ENCODE measurements around the gene CMTM3.
A peak's percentile ranks its signal among the peaks of the same experiment; 100 is the strongest.
"Not testable (repeated sequence)": the region's sequence is repeated elsewhere in the genome, so short reads cannot be mapped to it uniquely, and the experiment has no call there.

CMTM3 gene

DNA sequence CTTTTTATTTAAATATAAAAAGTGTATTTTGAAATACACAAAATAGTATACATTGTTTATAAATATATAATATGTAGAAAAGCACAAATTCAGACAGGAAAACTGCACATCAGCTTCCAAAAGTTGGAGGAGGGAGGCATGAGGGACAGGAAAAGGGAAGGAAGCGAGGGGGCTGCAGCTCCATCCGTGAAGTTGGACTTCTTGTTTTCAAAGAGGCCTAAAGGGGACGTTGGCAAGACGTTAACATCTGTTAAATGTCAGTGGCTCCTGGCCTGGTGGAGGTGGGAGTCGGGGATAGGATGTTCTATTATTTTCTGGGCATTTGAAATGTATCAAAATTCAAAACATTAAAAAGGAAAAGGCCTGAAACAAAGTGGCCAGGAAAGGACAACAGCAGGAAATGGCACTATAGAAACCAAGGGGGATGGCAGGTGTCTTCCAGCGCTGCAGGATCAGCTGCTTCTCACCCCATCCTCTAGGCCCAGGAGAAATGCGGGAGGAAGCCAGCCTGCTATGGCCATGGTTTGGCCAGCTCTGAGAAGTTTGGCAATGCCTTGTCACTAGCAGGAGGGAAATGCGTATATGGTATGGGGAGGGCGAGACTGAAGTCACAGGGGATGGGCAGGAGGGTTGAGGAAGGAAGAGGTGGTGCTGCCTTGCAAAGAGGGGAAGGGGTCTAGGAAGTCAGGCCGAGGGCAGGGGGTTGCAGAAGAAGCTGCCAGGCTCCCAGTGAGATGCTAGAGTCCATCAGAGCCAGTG is 18.8 kb upstream of the CMTM3 start:
- no peak for DNase-seq (ENCODE audit: low spot score)

DNA sequence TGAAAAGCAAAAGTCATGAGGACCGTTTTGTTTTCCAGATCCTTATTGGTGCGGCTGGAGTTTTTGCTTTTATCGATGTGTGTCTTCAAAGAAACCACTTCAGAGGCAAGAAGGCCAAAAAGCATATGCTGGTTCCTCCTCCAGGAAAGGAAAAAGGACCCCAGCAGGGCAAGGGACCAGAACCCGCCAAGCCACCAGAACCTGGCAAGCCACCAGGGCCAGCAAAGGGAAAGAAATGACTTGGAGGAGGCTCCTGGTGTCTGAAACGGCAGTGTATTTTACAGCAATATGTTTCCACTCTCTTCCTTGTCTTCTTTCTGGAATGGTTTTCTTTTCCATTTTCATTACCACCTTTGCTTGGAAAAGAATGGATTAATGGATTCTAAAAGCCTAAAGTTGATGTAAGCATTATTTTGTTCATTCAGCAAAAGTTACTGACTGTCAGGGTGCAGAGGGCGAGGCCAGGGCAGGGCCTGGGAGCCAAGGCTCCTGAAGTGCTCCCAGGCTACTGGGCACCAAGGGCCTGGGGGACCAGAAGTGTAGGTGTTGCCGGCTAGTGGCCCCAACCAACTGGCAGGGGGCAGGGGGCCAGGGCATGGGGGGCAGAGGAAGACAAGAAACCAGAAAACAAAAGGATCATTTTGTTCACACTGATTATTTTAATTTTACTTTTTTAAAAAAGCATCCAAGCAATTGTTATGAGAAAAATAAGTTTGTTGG is 16.5 kb upstream of the CMTM3 start:
- DNase-seq (ENCODE audit: low spot score), result no peak

DNA sequence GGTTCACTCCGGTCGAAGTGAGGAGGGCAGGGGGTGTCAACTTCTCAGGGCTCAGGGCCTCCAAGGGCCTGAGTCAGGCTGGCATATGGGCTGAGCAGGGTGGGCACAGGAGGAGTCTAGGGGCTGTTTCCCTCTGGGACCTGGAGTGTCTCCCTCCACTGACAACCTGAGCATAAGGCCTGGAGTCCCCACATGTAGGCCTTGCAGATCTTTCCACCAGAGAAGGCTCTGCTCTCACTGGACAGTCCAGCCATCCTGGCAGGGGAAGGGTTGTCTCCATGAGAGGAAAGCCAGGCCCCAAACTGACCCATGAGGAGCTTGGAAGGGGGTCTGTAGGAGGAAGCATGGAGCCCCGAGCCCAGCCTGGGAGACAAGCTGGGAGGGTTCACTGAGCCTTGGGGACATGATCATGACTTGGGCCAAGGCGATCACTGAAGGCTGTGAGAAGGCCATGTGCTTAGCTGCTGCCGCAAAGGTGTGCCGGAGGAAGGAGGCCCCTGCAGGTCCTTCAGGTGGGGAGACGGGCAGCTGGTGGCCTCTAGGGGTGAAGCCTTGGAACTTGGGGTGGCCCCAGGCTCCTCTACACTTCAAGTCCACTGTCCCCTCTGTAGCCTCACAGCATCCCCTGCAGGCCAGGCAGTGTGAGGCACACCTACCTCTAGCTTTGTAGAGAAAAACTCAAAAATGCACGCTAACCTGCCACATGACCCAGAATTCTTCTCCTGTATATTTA is 15.4 kb upstream of the CMTM3 start:
- DNase-seq (ENCODE audit: low spot score), result no peak

DNA sequence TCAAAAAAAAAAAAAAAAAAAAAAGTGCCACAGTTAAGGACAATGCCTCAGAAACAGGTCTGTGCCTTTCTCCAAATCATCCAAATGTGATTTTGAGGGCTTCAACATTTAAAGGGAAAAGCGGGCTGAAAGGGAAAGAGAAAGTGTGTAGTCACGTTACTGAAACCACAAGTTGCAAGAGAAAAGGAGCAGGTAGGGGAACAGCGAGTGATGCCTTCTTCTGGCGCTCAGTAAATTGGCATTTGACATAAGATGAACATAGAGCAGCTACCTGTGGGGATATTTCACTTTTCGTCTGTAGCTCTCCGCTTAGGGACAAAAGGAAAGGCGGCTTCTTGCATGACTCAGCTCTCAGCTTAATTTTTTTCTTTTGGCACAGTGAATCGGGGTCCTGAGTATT is 14.2 kb upstream of the CMTM3 start:
- DNase-seq (ENCODE audit: low spot score), result no peak

DNA sequence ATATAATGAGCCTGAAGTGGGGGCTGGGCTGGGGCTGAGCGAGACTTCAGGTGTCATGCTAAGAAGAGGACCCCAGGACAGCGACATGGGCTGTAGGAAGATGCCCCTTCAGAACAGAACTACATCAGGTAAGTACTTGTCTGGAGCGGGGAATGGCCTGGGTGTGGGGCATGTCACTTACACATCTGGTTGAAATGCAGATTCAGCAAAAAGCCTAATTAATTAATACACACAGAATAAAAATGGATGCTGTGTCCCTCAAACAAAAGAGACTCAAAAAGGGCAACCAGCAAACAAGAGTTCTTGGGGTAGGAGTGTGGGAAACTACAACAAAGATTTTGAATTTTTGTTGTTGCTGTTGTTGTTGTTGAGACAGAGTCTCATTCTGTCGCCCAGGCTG is 13.5 kb upstream of the CMTM3 start:
- no peak for DNase-seq (ENCODE audit: low spot score)

DNA sequence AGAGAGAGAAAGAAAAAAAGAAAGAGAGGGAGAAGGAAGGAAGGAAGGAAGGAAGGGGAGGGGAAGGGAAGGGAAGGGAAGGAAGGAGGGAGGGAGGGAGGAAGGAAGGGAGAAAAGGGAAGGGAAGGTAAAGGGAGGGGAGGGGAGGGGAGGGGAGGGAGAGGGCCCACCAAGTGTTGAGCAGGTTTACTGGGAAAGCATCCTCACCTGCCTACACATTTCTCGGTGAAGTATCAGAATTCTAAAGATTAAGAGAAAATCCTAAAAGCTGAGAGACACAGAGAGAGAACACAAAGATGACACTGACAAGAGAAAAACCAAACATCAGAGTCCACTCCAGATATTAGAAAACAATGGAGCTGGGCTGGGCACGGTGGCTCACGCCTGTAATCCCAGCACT is 12.3 kb upstream of the CMTM3 start:
- no peak for DNase-seq (ENCODE audit: low spot score)

DNA sequence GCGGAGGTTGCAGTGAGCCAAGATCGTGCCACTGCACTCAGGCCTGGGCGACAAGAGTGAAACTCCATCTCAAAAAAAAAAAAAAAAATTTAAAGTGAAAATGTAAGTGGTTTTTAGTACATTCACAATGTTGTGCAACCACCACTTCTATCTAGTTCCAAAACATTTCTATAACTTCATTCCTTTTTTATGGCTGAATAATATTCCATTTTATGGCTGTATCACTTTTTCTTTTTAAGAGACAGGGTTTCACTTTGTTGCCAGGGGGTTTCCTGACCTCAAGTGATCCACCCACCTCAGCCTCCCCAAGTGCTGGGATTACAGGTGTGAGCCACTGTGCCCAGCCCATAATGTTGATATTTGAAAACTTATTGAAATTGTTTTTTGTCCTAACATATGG is 11.7 kb upstream of the CMTM3 start:
- DNase-seq (ENCODE audit: low spot score), result no peak

DNA sequence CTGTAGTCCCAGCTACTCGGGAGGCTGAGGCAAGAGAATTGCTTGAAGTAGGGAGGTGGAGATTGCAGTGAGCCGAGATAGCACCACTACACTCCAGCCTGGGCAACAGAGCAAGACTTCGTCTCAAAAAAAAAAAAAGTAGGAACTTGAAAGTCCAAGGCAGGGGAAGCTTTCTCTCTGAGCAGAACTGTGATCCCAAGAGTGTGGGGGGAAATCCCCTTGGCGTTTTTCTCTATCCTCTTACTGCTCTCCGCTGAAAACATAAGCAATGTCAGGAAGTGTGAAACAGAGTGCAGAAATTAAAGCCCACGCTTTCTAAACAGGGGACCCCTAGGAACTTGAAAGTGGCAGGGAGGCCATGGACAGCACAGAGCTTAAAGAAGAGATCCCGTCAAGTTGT is 9.8 kb upstream of the CMTM3 start:
- DNase-seq (ENCODE audit: low spot score), result no peak

DNA sequence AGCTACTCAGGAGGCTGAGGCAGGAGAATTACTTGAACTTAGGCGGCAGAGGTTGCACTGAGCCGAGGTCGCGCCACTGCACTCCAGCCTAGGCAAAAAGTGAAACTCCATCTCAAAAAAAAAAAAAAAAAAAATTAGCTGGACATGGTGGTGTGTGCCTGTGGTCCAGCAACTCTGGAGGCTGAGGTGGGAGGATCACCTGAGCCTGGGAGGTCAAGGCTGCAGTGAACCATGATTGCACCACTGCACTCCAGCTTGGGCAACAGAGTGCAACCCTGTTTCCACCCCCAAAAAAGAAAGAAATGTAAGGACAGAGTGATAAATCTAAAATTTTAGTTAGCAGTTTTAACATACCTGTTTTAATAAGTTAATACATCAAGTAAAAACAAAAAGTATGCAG is 7.9 kb upstream of the CMTM3 start:
- DNase-seq (ENCODE audit: low spot score), result not testable (repeated sequence)

DNA sequence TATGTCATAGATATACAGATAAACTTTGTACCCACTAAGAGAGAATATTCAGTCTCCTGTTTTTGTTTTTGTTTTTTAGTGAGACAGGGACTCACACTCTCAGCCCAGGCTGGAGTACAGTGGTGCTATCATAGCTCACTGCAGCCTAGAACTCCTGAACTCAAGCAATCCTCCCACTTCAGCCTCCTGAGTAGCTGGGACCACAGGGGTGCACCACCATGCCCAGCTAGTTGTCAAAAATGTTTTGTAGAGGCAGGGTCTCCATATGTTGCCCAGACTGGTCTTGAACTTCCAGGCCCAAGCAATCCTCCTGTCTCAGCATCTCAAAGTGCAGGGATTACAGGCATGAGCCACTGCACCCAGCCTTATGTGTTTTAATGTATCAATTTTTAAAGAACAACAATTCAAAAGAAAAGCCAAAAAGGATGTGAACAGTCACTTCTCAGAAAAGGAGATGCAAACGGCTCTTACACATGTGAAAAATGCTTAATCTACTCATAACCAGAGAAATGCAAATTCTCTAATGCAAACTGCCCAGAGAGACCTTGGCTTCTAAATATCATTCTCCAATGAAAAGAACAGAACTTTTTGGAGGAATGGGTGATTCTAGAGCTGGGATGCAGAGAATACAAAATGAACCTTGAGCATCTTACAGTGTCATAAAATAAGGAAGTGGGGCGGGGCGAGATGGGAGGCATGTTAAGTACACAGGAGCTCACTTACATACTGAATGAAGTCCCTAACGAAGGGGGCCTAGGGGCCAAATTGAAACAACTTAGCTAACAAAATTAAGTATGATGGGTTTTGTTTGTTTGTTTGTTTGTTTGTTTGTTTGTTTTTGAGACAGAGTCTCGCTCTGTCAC is 7.3 kb upstream of the CMTM3 start:
- DNase-seq (ENCODE audit: low spot score), result no peak

DNA sequence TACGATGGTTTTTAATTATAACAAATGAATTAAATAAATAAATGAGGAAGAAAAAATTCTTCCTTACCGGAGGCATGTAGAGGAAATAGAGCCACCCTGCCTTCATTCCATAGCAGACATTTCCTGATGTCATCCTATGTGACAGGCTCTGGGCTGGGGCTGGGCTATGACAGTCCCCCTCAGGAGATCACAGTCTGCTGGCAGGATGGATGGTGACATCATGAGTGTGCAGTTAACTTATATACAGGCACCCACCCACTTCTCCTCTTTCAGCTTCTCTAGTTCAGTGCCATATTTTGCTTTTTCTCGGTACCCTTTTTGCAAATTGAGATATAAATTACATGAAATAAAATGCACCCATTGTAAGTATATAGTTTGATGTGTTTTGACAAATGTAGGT is 6.4 kb upstream of the CMTM3 start:
- DNase-seq (ENCODE audit: low spot score), result peak; percentile 30

DNA sequence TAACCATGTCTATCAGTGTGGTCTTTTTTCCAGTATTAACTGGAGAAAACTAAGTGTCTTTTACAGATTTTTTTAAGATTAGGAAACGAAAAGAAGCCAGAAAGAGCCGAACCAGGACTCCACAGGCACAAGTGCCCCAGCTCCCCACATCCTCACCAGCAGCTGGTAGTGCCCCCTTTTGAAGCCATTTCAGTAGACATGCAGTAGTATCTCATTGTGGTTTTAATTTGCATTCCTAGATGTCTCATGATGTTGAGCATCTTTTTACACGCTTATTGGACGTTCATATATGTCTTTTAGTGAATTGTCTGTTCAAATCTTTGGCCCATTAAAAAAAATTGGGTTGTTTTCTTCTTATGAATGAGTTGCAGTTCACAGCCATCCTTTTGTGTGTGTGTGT is 4.8 kb upstream of the CMTM3 start:
- no peak for DNase-seq (ENCODE audit: low spot score)

DNA sequence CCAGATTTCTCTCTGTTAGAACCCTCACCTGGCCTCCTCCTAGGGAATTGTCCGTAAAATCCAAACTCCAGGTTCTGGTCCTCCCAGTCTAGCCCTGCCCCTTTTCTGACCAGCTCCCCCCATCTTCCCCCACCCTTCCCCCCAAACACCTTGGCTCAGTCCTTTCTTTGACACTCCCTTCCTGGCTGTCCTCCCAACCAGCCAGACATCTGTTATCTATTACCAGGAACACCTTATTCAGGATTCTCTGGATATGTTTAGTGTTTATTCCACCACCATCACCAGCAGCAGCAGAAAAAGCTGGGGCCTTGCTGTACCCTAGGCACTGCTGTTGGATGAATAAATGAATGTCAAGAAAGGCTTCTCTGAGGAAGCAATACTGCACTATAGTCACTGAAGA is 4.0 kb upstream of the CMTM3 start:
- DNase-seq (ENCODE audit: low spot score), result no peak

DNA sequence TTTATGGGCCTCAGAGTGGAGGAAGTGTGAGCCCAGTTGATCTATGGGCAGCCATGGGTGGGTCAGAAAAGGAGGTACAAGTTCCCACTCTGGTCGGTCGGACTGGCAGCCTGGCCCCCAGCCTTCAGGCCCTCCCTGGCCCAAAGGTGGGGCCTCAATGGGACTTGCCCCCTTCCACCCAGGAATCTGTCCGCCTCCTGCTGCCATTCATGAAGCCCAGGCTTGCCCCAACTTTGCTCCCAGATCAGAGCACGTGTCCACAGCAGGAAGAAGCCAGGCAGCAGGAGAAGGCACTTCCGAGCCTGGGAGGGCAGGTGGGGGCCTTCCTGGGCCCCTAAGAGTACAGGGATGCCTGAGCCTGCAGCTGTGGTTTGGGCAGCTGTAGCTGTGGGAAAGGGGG is 3.0 kb upstream of the CMTM3 start:
- DNase-seq (ENCODE audit: low spot score), result no peak

DNA sequence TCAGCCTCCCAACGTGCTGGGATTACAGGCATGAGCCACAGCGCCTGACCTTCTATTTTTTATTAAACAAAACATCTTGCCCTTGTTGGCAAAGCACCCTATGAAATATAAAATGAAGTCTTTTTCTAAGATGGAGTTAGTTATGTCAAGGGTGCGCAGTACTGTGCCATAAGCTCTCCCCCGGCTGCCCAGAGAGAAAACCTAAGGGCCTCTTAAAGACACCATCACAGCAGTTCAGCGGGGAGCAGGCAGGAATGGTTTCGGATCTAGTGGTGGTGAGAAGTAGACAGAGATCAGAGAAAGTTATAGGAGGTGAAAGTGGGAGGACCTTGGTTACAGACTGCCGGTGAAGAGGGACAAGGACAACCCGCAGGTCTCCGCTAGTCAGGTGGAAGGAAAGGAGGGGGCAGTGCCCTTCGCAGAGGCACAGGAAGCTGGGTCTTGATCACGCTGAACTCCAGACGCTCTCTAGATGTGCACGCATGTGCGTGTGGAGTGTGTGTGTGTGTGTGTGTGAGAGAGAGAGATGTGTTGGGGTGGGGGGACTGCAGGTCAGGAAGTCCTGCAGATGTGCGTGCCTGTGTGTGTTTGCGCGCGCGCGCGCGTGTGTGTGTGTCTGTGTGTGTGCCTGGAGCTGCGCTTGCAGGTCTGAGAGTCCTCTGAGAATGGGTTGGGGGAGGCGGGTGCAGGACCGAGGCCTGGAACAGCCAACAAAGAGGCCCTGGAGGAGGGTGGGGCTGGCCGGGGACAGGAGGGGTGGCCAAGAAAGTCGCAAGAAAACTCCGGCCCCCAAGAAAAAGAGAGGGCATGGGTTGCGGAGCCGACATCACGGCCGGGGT is 748 bp upstream of the CMTM3 start:
- DNase-seq (ENCODE audit: low spot score), result peak; percentile 36

DNA sequence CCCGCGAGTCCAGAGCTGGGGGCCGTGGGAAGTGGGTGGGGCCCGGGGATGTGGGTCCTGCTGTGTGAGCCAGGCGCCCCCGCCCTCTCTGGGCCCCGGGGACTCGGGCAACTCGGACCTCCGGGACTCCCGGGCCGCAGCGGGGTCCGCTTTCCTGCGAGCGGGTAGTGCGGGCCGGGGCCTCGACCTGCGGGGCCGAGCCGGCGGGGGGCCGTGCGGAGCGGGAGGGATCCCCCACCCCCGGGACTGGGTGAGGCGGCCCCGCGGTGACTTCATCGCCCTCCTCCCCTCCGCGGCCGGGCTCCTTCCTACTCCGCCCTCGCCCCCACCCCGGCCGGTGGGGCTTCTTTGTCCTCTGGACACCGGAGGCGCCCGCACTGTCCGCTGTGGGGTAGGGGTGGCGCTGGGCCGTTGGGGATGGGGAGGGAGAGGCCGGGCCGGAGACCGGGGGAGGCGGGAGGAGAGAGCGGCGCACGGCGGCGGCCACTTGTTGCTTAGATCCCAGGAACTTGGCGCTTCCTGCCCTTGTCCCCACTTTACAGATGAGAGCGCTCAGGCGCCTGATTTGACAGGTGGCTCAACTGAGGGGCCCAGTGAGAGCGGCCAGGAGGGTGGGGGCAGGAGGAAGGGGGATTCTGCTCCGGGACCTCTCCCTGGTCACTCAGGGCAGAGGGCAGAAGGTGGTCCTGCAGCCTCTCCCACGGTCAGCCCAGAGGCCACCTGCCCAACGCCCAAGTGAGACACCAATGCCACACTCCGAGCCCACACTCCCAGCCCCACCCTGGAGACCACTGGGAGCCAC is 874 bp downstream of the CMTM3 start:
- peak; percentile 29 for DNase-seq (ENCODE audit: low spot score)

DNA sequence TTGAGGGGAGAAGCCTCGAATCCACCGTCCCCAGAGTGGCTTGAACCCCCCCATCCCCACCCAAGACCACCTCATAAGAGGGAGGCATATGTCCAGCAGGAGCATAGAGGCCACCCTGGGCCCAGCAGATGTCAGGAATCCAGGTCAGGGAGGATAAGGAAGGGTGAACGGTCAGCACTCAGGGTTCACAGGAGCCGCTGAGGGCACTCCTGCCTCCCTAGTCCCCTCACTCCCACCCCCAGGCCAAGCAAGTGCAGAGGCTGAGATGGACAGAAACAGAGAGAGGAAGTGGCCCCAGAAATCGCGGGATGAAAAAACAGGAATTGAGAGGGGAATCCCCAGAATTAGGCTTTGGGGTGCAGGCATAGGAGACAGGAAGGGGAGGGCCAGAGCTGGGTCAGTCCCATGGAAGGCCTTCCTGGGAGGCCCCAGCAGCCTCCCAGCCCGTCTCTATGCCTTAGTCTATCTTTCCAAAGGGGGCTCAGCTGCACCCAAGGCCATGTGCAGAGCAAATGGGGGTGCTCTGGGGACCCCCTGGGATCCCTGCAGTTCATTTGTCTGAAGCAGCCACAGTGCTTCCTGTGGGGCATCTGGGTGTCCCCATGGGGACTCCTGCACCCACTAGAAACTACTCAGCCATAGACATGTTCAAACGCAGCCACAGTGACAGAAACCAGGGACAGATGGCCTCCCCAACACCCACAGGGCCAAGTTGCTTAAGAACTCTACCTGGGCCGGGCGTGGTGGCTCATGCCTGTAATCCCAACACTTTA is 1.7 kb downstream of the CMTM3 start:
- no peak for DNase-seq (ENCODE audit: low spot score)

DNA sequence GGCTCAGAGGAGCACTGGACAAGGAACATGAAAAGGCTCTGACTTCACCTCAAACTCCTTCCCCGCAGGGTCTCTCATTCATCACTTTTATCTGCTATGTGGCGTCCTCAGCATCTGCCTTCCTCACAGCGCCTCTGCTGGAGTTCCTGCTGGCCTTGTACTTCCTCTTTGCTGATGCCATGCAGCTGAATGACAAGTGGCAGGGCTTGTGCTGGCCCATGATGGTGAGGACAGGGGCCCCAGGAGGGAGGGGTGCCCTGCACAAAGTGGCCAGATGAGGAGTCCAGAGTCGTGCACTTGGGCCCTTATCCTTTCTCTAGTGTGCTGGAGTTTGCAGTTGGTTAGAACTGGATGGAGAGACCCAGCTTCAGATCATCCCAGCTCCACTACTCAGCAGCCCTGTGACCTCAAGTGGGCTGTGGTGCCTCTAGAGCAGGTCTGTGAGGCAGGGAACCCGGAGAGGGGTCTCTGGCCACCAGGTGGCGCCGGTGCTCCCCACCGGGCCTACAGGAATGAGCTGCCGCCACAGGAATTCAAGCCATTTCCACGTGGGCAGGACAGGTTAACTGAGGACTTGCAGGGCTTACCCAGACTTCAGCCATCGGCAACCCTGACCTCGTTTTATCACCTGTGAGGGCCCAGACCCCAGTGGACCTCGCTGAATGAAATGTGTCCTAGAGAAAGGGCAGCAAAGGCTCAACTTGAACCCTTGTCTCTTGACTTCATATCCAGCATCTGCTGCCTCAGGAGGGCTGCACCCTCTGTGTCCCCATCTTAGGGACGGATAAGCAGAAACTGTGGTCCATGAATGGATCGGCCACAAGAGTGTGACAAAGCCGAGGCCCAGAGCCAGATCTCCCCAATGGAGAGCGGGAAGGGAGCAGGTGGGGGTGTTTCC is 4.0 kb downstream of the CMTM3 start:
- DNase-seq (ENCODE audit: low spot score), result peak; percentile 77

DNA sequence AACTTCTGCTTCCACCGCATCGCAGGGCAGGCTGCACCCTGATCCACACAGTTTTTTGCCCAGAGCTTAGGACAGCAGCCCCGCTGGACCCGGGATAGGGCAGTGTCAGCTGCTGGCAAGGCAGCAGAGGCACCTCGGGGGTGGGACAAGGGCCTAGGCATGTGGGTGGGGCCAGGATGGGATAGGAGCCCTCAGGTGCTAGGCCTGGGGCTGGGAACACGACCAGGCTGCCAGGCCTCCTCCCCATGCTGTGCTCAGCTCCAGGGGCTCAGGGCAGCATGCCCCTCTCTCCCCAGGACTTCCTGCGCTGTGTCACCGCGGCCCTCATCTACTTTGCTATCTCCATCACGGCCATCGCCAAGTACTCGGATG is 4.6 kb downstream of the CMTM3 start:
- DNase-seq (ENCODE audit: low spot score), result no peak

Measured in kidney capillary endothelial cell (primary cell).